Endodermal cell (in vitro differentiated cells): ENCODE results near the gene BICRA. TPM values are rescaled to one million over a fixed set of nuclear protein-coding genes. Genes with fewer than 3 reads are reported as not detected.

Experiments
- DNase-seq: peaks from one replicate; pipeline ENCODE4 v3.0.0-alpha.2; 2017
- H3K27ac ChIP-seq: 2 replicates; pipeline ENCODE4 v1.5.1; 2013; ENCODE audit warnings: mild to moderate bottlenecking, low read depth, low read length, moderate library complexity
- H3K27me3 ChIP-seq: 2 replicates; pipeline ENCODE4 v1.6.1; 2013; ENCODE audit warnings: mild to moderate bottlenecking, low read length, moderate library complexity; ENCODE audit not compliant: insufficient read depth, control insufficient read depth, poor library complexity, severe bottlenecking
- H3K36me3 ChIP-seq: 2 replicates; pipeline ENCODE4 v1.7.0; 2013; ENCODE audit warnings: mild to moderate bottlenecking, low read length, moderate library complexity; ENCODE audit not compliant: control insufficient read depth, insufficient read depth
- H3K4me1 ChIP-seq: one replicate; pipeline ENCODE4 v1.7.0; 2013; ENCODE audit warnings: low read length; ENCODE audit not compliant: control insufficient read depth, insufficient read depth
- H3K4me3 ChIP-seq: 2 replicates; pipeline ENCODE4 v1.5.1; 2013; ENCODE audit warnings: mild to moderate bottlenecking, low read length, moderate library complexity
- H3K9ac ChIP-seq: 2 replicates; pipeline ENCODE4 v1.6.1; 2013; ENCODE audit warnings: mild to moderate bottlenecking, low read length, moderate library complexity; ENCODE audit not compliant: poor library complexity, severe bottlenecking; ENCODE audit errors: extremely low read depth
- H3K9me3 ChIP-seq: 2 replicates; pipeline ENCODE4 v1.6.1; 2013; ENCODE audit warnings: mild to moderate bottlenecking, low read length, moderate library complexity; ENCODE audit not compliant: control insufficient read depth
- H3K27ac Mint-ChIP-seq: 2 replicates; pipeline ENCODE4 v1.8.0; 2020; ENCODE audit warnings: mixed read lengths
- H3K27me3 Mint-ChIP-seq: 2 replicates; pipeline ENCODE4 v1.8.0; 2021; ENCODE audit warnings: mild to moderate bottlenecking, mixed read lengths; ENCODE audit not compliant: insufficient read depth
- H3K36me3 Mint-ChIP-seq: 2 replicates; pipeline ENCODE4 v1.8.0; 2020; ENCODE audit warnings: low read depth, mixed read lengths
- H3K4me1 Mint-ChIP-seq: 2 replicates; pipeline ENCODE4 v1.8.0; 2020; ENCODE audit warnings: mixed read lengths
- H3K4me3 Mint-ChIP-seq: 2 replicates; pipeline ENCODE4 v1.8.0; 2020; ENCODE audit warnings: mild to moderate bottlenecking, moderate library complexity, mixed read lengths
- H3K9me3 Mint-ChIP-seq: 2 replicates; pipeline ENCODE4 v1.8.0; 2020; ENCODE audit warnings: mild to moderate bottlenecking, mixed read lengths
- WGBS, 2 experiments: methylation state at CpG; one replicate each; pipeline versions ENCODE4 v1.1.5 to v1.1.7; 2013; ENCODE audit warnings: missing lambda C conversion rate in 2 of 2, mixed read lengths in 1 of 2; ENCODE audit not compliant: insufficient coverage in 1 of 2, insufficient read length in 1 of 2; 5-methylcytosine and 5-hydroxymethylcytosine counted together
- total RNA-seq, 2 donors: library from RNA; stranded (reverse); fragmentation: NEBNext Ultra II Directional in 1 of 2; extraction: Animal tissue kit (Norgen Biotek cat#: 25700) in 1 of 2; gene quantifications; 2 replicates in 1 of 2; 3 replicates in 1 of 2; pipeline ENCODE4 v1.2.1, GENCODE V29; 2021
- TF ChIP-seq, protein P1 (sequence below): fragments of 200-600 bp; sonication (generic); conservative IDR thresholded peaks from 2 replicates; pipeline ENCODE4 v1.5.0; 2021; ENCODE audit warnings: antibody characterized with exemption, mild to moderate bottlenecking

The BICRA gene
- total RNA-seq, 2 donors from 2014 or later: 30.0 to 30.1 TPM

DNA sequence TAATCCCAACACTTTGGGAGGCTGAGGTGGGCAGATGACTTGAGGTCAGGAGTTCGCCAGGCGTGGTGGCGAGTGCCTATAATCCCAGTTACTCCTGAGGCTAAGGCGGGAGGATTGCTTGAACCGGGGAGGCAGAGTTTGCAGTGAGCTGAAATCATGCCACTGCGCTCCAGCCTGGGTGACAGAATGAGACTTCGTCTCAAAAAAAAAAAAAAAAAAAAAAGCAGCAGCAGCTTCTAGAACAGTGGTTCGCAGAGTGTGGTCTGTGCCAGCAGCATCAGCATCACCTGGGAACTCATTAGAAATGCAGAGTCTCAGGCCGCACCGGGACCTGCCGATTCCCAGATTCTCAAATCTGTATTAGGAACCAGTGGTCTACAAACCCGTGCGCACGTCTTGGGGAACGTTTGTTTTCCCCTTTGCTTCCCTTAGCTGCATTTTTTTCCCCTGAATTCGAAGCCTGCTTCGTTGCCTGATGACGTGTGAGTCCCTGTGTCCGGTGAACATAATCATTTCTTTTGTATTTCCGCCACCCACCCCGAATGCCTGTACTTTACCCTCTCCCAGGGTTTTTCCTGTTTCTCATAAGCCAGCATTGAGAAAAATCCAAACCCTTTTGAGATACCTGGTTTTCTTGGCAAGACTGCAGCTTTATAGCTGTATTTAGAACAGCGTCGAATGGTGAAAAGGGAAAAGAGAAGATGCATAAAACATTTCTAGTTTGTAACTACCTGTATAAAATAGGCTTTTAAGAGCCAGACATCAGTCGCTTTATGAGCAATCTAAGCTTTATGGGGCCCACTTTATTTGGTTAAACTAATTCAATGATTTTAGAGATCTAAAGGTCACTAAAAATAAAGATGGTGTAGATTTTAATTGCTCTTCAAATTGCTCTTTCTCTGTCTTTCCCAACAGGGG is 49.8 kb downstream of the BICRA start:
- Mint-ChIP-seq H3K4me1 (peaks cover 27% of the 10 kb centered on the region), H3K4me3 (no peak overlapping the region), H3K9me3 (no peaks in the 10 kb centered on the region), H3K27ac (peak overlapping the region; percentile 69), H3K36me3 (peaks cover 43% of the 10 kb centered on the region), H3K27me3 (no peaks in the 10 kb centered on the region)
- no peaks in the 10 kb centered on the region for H3K4me1 ChIP-seq
- H3K27me3 ChIP-seq: no peaks in the 10 kb centered on the region
- H3K9me3 ChIP-seq: no peaks in the 10 kb centered on the region
- TF ChIP-seq, protein P1, sequence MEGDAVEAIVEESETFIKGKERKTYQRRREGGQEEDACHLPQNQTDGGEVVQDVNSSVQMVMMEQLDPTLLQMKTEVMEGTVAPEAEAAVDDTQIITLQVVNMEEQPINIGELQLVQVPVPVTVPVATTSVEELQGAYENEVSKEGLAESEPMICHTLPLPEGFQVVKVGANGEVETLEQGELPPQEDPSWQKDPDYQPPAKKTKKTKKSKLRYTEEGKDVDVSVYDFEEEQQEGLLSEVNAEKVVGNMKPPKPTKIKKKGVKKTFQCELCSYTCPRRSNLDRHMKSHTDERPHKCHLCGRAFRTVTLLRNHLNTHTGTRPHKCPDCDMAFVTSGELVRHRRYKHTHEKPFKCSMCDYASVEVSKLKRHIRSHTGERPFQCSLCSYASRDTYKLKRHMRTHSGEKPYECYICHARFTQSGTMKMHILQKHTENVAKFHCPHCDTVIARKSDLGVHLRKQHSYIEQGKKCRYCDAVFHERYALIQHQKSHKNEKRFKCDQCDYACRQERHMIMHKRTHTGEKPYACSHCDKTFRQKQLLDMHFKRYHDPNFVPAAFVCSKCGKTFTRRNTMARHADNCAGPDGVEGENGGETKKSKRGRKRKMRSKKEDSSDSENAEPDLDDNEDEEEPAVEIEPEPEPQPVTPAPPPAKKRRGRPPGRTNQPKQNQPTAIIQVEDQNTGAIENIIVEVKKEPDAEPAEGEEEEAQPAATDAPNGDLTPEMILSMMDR: no peak
- peaks cover 9% of the 10 kb centered on the region for H3K36me3 ChIP-seq
- 92 to 95% methylated on average over 20 to 24 of the region's 24 CpGs for WGBS, 2 experiments
- H3K4me3 ChIP-seq: no peak overlapping the region
- no peak overlapping the region for H3K9ac ChIP-seq
- DNase-seq: no peak
- H3K27ac ChIP-seq: no peak overlapping the region

DNA sequence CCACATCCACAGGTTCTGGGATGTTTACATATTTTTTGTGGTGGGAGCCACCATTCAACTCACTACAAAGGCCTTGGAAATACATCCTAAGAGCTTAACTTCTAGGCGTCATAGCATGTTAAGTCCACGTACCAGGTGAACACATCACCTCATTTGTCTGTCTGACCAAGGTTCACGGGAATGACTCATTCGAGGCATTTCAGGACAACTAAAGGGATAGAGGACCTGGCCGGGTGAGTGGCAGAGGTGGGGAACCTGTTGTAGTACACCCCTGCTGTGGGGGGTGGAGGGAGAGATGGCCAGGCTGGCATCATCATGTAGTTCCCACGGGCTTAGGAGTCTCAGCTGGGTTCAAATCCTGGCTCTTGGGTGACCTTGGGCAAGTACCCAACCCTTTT is 51.5 kb downstream of the BICRA start:
- Histone ChIP-seq H3K27ac (no peak overlapping the region), H3K4me3 (no peak overlapping the region), H3K27me3 (no peaks in the 10 kb centered on the region), H3K9me3 (no peaks in the 10 kb centered on the region), H3K4me1 (no peaks in the 10 kb centered on the region), H3K36me3 (peaks cover 4% of the 10 kb centered on the region), H3K9ac (no peak overlapping the region)
- H3K4me3 Mint-ChIP-seq: no peak overlapping the region
- peaks cover 36% of the 10 kb centered on the region for H3K4me1 Mint-ChIP-seq
- peak overlapping the region; percentile 44 for H3K27ac Mint-ChIP-seq
- no peaks in the 10 kb centered on the region for H3K27me3 Mint-ChIP-seq
- WGBS, 2 experiments: 93 to 100% methylated on average over 3 to 6 of the region's 6 CpGs
- TF ChIP-seq, protein P1: no peak
- H3K36me3 Mint-ChIP-seq: peaks cover 32% of the 10 kb centered on the region
- H3K9me3 Mint-ChIP-seq: no peaks in the 10 kb centered on the region
- no peak for DNase-seq

DNA sequence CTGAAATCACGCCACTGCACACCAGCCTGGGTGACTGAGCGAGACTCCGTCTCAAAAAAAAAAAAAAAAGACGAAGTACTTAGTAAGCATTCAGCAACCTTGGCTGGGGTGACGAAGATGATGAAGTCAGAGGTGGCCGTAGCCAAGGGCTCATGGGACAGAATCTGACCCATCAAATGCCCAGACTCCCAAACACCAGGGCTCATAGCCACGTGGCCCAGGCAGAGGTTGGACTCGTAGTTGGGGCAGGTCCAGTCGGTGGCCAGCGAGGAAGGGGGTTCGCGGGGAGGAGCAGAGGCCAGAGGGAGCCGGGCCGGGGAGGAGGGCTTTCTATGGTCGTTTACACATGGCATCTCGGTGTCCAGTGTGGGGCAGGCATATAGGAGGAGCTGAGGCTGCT is 52.2 kb downstream of the BICRA start:
- no peak for DNase-seq
- Histone ChIP-seq H3K36me3 (peaks cover 7% of the 10 kb centered on the region), H3K9ac (no peak overlapping the region), H3K4me1 (no peaks in the 10 kb centered on the region), H3K27ac (no peak overlapping the region), H3K9me3 (no peaks in the 10 kb centered on the region), H3K27me3 (no peaks in the 10 kb centered on the region), H3K4me3 (no peak overlapping the region)
- 95 to 96% methylated on average over 5 to 16 of the region's 16 CpGs for WGBS, 2 experiments
- Mint-ChIP-seq H3K9me3 (no peaks in the 10 kb centered on the region), H3K27me3 (no peaks in the 10 kb centered on the region), H3K36me3 (peaks cover 29% of the 10 kb centered on the region), H3K4me3 (no peak overlapping the region), H3K4me1 (peaks cover 41% of the 10 kb centered on the region), H3K27ac (no peak overlapping the region)
- TF ChIP-seq, protein P1: no peak
